ENCODE data around the gene RPS6KA2. TPM values are rescaled to one million over a fixed set of nuclear protein-coding genes. Genes with fewer than 3 reads are reported as not detected.
"Not testable (repeated sequence)": the region's sequence is repeated elsewhere in the genome, so short reads cannot be mapped to it uniquely, and the experiment has no call there.

RPS6KA2 gene
- total and polyA plus RNA-seq, 4 donors = 23.8 to 34.6 (median 31.6) TPM

GRCh38 chr6:166541876-166542579 is 85.0 kb downstream of the RPS6KA2 start:
- H3K4me3 ChIP-seq (ENCODE audit: low read depth, low read length) = no peak overlapping the region
- no peak overlapping the region for H3K27ac ChIP-seq (ENCODE audit: low read depth, low read length)
- WGBS (ENCODE audit: insufficient coverage) = 82% methylated on average over 11 of the region's 12 CpGs
- no peak for DNase-seq (ENCODE audit: low read depth in 4 of 6, low spot score in 6 of 6)
- no peaks in the 10 kb centered on the region for H3K9me3 ChIP-seq (ENCODE audit: control insufficient read depth, insufficient read depth, low read length)
- peaks cover 3% of the 10 kb centered on the region for H3K4me1 ChIP-seq (ENCODE audit: control insufficient read depth, insufficient read depth, low read length)
- H3K27me3 ChIP-seq (ENCODE audit: control insufficient read depth, insufficient read depth, low read length) = no peaks in the 10 kb centered on the region
- no peaks in the 10 kb centered on the region for H3K36me3 ChIP-seq (ENCODE audit: control insufficient read depth, insufficient read depth, low read length)

GRCh38 chr6:166541366-166541765 is 85.7 kb downstream of the RPS6KA2 start:
- no peaks in the 10 kb centered on the region for H3K9me3 ChIP-seq (ENCODE audit: control insufficient read depth, insufficient read depth, low read length)
- no peak for DNase-seq (ENCODE audit: low read depth in 4 of 6, low spot score in 6 of 6)
- H3K36me3 ChIP-seq (ENCODE audit: control insufficient read depth, insufficient read depth, low read length) = no peaks in the 10 kb centered on the region
- no peak overlapping the region for H3K27ac ChIP-seq (ENCODE audit: low read depth, low read length)
- H3K4me3 ChIP-seq (ENCODE audit: low read depth, low read length) = no peak overlapping the region
- no peaks in the 10 kb centered on the region for H3K27me3 ChIP-seq (ENCODE audit: control insufficient read depth, insufficient read depth, low read length)
- H3K4me1 ChIP-seq (ENCODE audit: control insufficient read depth, insufficient read depth, low read length) = peaks cover 3% of the 10 kb centered on the region
- WGBS (ENCODE audit: insufficient coverage) = 86% methylated on average over 12 of the region's 12 CpGs

DNA sequence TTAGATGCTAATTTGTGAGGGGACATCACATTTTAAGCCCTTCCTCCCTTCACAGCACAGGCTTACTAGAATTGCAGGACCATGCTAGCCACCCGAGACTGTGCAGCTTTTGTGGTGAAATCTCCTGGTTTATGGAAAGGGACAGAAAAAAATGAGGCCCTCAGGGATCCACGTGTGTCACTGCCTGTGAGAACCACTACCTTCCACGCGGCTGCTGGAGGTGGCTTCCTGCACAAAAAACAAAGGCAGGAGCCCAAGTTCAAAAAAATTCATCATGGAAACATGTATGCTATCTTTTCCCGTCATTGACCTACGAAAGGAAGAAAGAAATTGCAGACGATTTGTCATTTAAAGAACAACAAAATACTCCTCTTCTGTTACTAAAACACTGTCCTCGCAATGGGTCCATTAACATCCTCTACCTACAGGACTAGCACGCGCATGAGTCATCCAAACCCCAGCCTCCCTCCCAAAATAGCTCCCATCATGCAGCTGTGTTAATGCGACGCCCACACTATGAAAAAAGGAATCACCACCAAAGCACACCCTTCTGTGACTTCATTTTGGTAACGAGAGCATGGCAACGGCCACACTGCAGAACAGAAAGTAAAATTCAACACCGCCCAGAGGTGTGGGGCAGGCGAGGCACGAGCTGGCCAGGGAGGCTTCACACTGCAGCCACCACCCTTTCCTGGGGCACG is 86.3 kb downstream of the RPS6KA2 start:
- Histone ChIP-seq H3K4me3 (ENCODE audit: low read depth, low read length) (no peak overlapping the region), H3K4me1 (ENCODE audit: control insufficient read depth, insufficient read depth, low read length) (peaks cover 3% of the 10 kb centered on the region), H3K27ac (ENCODE audit: low read depth, low read length) (no peak overlapping the region), H3K36me3 (ENCODE audit: control insufficient read depth, insufficient read depth, low read length) (peaks cover 3% of the 10 kb centered on the region), H3K27me3 (ENCODE audit: control insufficient read depth, insufficient read depth, low read length) (no peaks in the 10 kb centered on the region), H3K9me3 (ENCODE audit: control insufficient read depth, insufficient read depth, low read length) (no peaks in the 10 kb centered on the region)
- no peak for DNase-seq (ENCODE audit: low read depth in 4 of 6, low spot score in 6 of 6)
- WGBS (ENCODE audit: insufficient coverage) = 87% methylated on average over 16 of the region's 18 CpGs

- Histone ChIP-seq H3K9me3 (ENCODE audit: control insufficient read depth, insufficient read depth, low read length) (no peaks in the 10 kb centered on the region), H3K4me1 (ENCODE audit: control insufficient read depth, insufficient read depth, low read length) (peaks cover 3% of the 10 kb centered on the region), H3K36me3 (ENCODE audit: control insufficient read depth, insufficient read depth, low read length) (peaks cover 7% of the 10 kb centered on the region), H3K4me3 (ENCODE audit: low read depth, low read length) (no peak overlapping the region), H3K27me3 (ENCODE audit: control insufficient read depth, insufficient read depth, low read length) (no peaks in the 10 kb centered on the region), H3K27ac (ENCODE audit: low read depth, low read length) (no peak overlapping the region)
- no CpG with 5 or more reads among the region's 4 CpGs for WGBS (ENCODE audit: insufficient coverage)
- DNase-seq (ENCODE audit: low read depth in 4 of 6, low spot score in 6 of 6) = no peak
Observed at GRCh38 chr6:166539543-166539942, 87.5 kb downstream of the RPS6KA2 start.

GRCh38 chr6:166539011-166539385 is 88.1 kb downstream of the RPS6KA2 start:
- H3K4me3 ChIP-seq (ENCODE audit: low read depth, low read length); H3K9me3 ChIP-seq (ENCODE audit: control insufficient read depth, insufficient read depth, low read length); H3K36me3 ChIP-seq (ENCODE audit: control insufficient read depth, insufficient read depth, low read length); DNase-seq (ENCODE audit: low read depth in 4 of 6, low spot score in 6 of 6); H3K4me1 ChIP-seq (ENCODE audit: control insufficient read depth, insufficient read depth, low read length); H3K27me3 ChIP-seq (ENCODE audit: control insufficient read depth, insufficient read depth, low read length); H3K27ac ChIP-seq (ENCODE audit: low read depth, low read length): not testable (repeated sequence)
- 98% methylated on average over 7 of the region's 9 CpGs for WGBS (ENCODE audit: insufficient coverage)

DNA sequence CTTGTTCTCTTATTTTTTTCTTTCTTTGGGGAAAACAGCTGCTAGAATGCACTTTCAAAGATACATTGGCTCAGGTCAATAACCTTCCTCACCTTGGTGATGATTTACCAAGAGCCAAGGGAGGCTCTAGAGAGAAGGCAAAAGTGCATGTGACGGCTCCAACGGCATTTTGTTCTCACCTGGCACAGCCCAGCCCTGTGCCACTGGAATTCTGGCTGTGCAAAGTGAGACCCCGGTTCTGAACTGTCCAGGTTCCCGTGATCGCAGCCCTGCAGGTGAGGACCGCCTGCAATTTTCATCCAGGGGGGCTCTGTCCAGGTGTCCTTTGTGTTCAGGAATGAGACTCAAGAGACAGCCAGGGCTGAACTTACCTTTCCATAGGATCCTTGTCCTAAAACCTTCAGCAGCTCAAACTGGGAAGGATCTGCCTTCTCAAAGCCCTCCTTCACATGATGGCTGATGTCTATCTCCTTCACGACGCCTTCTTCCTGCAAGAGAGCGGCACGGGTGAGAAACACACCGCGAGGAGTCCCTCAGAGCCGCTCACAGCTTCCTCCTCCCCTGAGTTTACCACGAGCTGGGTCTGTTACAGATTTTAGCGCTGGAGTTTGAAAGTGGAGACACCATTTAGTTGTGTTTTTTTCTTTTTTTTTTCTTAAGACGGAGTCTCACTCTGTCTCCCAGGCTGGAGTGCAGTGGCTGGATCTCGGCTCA is 88.6 kb downstream of the RPS6KA2 start:
- WGBS (ENCODE audit: insufficient coverage) = 93% methylated on average over 9 of the region's 17 CpGs
- Histone ChIP-seq H3K9me3 (ENCODE audit: control insufficient read depth, insufficient read depth, low read length) (no peaks in the 10 kb centered on the region), H3K4me3 (ENCODE audit: low read depth, low read length) (no peak overlapping the region), H3K4me1 (ENCODE audit: control insufficient read depth, insufficient read depth, low read length) (peaks cover 3% of the 10 kb centered on the region), H3K36me3 (ENCODE audit: control insufficient read depth, insufficient read depth, low read length) (peaks cover 8% of the 10 kb centered on the region), H3K27ac (ENCODE audit: low read depth, low read length) (no peak overlapping the region), H3K27me3 (ENCODE audit: control insufficient read depth, insufficient read depth, low read length) (no peaks in the 10 kb centered on the region)
- DNase-seq (ENCODE audit: low read depth in 4 of 6, low spot score in 6 of 6) = no peak

DNA sequence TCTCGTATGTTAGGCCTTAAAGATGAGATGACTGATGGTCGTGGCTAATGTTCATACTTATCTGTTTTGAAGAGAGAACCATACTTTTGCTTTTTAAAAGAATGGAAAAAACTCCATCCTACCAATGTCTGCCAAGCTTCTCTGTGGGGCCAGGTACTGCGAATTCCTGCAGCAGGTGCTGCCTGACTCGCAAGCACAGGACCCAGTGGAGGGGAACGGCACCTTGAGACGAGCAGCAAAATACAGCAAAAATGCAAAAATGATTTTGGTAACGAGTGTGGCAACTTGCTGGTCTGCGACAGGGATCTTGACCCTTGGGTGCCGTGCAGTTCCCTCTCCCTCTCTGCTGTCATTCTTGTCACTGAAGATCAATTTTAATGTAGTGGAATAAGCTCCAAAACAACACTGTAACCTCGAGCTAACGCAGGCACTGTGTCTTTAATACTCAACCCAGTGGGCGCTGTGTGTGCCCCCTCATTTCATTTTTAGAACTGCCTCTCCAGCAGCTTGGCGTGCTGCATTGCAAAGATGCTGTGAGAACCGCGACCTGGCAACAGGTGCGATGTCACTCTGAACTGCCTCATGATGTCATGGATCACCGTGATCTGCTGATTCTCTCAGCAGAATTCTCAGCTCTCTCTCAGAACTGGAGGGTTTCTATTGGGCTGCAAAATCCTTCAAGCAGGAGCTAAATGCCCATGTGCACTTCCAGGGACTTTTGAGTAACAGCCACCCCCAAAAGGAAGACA is 92.2 kb downstream of the RPS6KA2 start:
- 93% methylated on average over 12 of the region's 17 CpGs for WGBS (ENCODE audit: insufficient coverage)
- DNase-seq (ENCODE audit: low read depth in 4 of 6, low spot score in 6 of 6) = no peak
- Histone ChIP-seq H3K27me3 (ENCODE audit: control insufficient read depth, insufficient read depth, low read length) (no peaks in the 10 kb centered on the region), H3K4me1 (ENCODE audit: control insufficient read depth, insufficient read depth, low read length) (peaks cover 4% of the 10 kb centered on the region), H3K9me3 (ENCODE audit: control insufficient read depth, insufficient read depth, low read length) (no peaks in the 10 kb centered on the region), H3K36me3 (ENCODE audit: control insufficient read depth, insufficient read depth, low read length) (peaks cover 31% of the 10 kb centered on the region), H3K4me3 (ENCODE audit: low read depth, low read length) (no peak overlapping the region), H3K27ac (ENCODE audit: low read depth, low read length) (no peak overlapping the region)

DNA sequence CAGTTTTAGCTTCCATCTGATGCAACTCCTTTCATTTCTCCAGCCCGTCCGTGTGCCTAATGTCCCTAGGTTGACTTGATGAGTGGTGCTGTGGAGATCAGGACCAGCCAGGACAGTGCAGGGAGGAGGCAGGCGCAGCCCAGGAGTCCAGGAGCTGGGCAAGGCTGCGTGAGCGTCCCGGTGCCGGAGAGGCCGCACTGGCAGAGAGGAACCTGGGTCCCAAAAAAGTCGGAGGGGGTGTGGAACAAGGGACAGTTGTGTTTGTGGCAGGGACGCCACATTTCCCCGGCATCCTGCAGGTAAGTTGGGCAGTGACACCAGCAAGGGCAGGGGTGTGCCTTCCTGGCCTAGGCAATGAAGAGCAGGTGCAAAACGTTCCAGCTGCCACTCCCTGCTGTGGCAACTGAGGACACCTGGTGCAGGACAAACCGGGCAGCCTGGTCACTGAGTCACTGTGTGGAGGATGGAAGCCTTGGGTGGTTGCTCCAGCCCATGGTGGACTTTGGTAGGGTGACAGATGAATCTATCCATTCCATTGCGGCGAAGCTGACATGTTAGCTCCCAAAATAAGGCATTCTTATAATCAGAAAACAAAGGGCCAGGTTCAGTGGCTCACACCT is 93.7 kb downstream of the RPS6KA2 start:
- Histone ChIP-seq H3K27me3 (ENCODE audit: control insufficient read depth, insufficient read depth, low read length) (no peaks in the 10 kb centered on the region), H3K9me3 (ENCODE audit: control insufficient read depth, insufficient read depth, low read length) (no peaks in the 10 kb centered on the region), H3K4me3 (ENCODE audit: low read depth, low read length) (no peak overlapping the region), H3K4me1 (ENCODE audit: control insufficient read depth, insufficient read depth, low read length) (peaks cover 4% of the 10 kb centered on the region), H3K36me3 (ENCODE audit: control insufficient read depth, insufficient read depth, low read length) (peaks cover 31% of the 10 kb centered on the region), H3K27ac (ENCODE audit: low read depth, low read length) (no peak overlapping the region)
- 97% methylated on average over 11 of the region's 15 CpGs for WGBS (ENCODE audit: insufficient coverage)
- DNase-seq (ENCODE audit: low read depth in 4 of 6, low spot score in 6 of 6) = no peak

DNA sequence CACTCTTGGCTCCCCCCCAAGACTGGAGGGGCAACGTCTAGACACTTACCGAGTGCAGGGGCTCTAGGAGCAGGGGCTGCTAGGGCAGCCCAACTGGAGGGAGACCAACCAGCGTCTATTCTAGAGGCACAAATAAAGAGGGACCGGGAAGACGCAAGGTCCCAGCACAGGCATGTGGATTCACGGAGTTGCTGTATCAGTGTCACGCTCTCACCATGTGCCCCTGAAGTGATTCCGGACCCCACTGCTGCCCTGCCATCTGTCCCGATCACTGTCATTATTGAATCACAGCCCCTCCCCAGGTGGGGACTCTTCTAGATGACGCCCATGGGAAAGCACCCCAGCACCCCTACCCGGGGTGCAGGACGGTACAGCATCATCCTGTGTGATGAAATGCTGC is 94.7 kb downstream of the RPS6KA2 start:
- no peak for DNase-seq (ENCODE audit: low read depth in 4 of 6, low spot score in 6 of 6)
- H3K27ac ChIP-seq (ENCODE audit: low read depth, low read length) = no peak overlapping the region
- WGBS (ENCODE audit: insufficient coverage) = 93% methylated on average over 12 of the region's 12 CpGs

More for the DNA sequence above, 94.7 kb downstream of the RPS6KA2 start:
- Histone ChIP-seq H3K4me3 (ENCODE audit: low read depth, low read length) (no peak overlapping the region), H3K9me3 (ENCODE audit: control insufficient read depth, insufficient read depth, low read length) (no peaks in the 10 kb centered on the region), H3K27me3 (ENCODE audit: control insufficient read depth, insufficient read depth, low read length) (no peaks in the 10 kb centered on the region), H3K4me1 (ENCODE audit: control insufficient read depth, insufficient read depth, low read length) (peaks cover 4% of the 10 kb centered on the region), H3K36me3 (ENCODE audit: control insufficient read depth, insufficient read depth, low read length) (peaks cover 31% of the 10 kb centered on the region)

All from spinal cord (tissue), 10 donors.